Measurements from ENCODE around the gene CPNE2. TPM values are rescaled to one million over a fixed set of nuclear protein-coding genes. Genes with fewer than 3 reads are reported as not detected.

The CPNE2 gene
- total RNA-seq, 1 donor from 2014 or later, result 73.7 TPM

DNA sequence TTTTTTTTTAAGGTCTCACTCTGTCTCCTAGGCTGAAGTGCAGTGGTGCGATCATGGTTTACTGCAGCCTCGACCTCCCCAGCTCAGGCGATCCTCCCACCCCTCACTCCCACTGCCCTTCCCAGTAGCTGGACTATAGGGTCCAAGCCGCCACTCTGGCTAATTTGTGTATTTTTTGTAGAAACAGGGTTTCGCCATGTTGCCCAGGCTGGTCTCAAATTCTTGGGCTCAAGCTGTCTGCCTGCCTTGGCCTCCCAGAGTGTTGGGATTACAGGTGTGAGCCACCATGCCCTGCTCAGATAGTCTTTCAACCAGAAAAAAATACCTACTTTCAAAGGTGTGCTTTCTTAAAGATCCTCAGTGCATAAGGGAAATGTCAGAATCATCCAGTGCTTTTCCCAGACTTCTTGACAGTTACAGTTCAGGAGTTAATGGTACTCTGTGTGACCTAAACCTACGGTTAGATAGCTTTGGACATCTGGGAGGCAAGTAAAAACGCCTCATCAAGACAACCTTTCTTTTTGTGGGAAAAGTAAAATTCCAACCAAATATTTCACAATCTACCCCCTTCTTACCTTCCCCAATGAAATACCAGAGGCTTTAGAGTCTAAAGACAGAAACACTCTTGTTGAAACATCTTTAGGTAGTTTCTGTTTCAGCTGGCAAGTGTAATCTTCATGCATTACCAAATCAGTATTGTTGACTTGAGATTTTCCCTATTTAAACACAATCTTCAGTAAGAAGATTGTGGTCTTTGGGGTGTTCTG lies 100.5 kb downstream of the CPNE2 start:
- no peak for DNase-seq (ENCODE audit: low read depth, low spot score)

DNA sequence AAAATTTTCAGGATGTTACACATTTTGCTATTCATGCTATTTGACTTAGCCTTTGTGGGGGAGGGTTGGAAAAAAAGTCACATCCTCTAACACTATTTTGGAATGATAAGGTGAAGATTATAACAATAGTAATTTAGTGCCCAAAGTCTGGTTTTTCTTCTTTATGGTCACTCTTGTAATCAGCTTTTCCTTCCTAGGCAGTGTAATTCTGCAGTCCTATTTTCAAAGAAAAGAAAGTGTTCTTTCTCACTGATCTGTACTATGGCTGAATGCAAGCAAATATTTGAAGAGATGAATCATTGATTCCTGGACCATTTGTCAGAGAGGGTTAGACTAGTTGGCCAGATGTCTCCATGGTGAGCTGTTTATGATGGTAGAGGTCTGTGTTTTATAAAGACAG lies 102.1 kb downstream of the CPNE2 start:
- DNase-seq (ENCODE audit: low read depth, low spot score), result peak; percentile 76

DNA sequence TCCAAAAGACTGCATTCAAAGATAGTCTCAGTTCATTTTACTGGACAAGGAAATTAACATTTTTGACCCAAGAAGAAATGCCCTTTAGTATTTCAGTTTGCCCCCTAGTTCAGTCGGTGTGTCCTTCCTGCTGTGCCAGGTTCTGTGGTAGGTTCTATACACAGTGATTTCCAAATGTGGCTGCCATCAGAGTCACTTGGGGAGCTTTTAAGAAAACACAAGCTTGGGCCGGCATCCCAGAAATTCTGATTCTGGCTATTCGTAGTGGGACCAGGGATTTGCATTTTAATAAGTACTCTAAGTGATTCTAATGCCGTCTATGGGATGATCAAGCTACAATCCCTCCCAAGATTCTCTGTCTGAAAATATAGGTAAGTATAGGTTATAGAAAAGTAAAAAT lies 103.9 kb downstream of the CPNE2 start:
- DNase-seq (ENCODE audit: low read depth, low spot score), result no peak

DNA sequence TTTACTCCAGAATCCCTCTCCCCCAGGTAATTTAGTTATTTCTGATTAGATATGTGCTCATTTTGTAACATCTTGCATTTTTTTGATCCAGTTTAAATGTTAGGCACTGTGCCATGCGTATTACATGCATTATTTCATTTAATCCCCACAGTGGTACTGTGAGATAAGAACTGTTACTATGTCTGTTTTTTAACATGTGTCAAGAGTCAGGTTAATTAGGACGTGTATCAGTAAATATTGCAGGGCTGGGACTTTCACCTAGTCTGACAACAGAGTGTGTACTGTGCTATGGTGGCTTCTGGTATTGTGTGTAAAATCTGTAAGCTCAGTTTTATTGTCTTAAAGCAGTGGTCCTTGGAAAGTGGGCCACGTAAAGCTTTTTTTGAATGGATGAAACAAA lies 104.4 kb downstream of the CPNE2 start:
- DNase-seq (ENCODE audit: low read depth, low spot score), result no peak

Other genes starting within 250 kb of the CPNE2 start
- not detected in 2 replicates for gene SLC12A3, start 227.4 kb upstream of the CPNE2 start, total RNA-seq
- gene HERPUD1, start 160.4 kb upstream of the CPNE2 start, total RNA-seq, result 43.6 and 129 TPM in 2 replicates
- gene CETP, start 130.6 kb upstream of the CPNE2 start, total RNA-seq, result 0.14 and 0.33 TPM in 2 replicates
- 10.2 and 16.8 TPM in 2 replicates for gene NLRC5, start 103.0 kb upstream of the CPNE2 start, total RNA-seq
- gene PSME3IP1, start 93.5 kb downstream of the CPNE2 start, total RNA-seq, result 67.7 and 79.1 TPM in 2 replicates
- 65.5 and 90.7 TPM in 2 replicates for gene RSPRY1, start 93.7 kb downstream of the CPNE2 start, total RNA-seq
- 92.6 and 94.5 TPM in 2 replicates for gene ARL2BP, start 152.7 kb downstream of the CPNE2 start, total RNA-seq
- gene PLLP, start 192.1 kb downstream of the CPNE2 start, total RNA-seq, result 1.5 and 8.4 TPM in 2 replicates